Breast epithelium (tissue), 3 donors: ENCODE measurements around the gene HYAL4.

Experiments used
- CTCF ChIP-seq, 3 donors: fragments of 450-650 bp; IDR thresholded peaks; one replicate each; pipeline ENCODE4 v1.5.1; 2016 to 2017; ENCODE audit warnings: antibody characterized with exemption in 3 of 3, mild to moderate bottlenecking in 3 of 3, moderate library complexity in 3 of 3
- POLR2A ChIP-seq: fragments of 450-650 bp; IDR thresholded peaks from one replicate; pipeline ENCODE4 v1.6.1; 2016; ENCODE audit warnings: antibody characterized with exemption, mild to moderate bottlenecking, moderate library complexity
- POLR2AphosphoS5 ChIP-seq, 3 donors: sonication (generic); formaldehyde crosslinking; IDR thresholded peaks; one replicate each; pipeline ENCODE4 v1.6.1; 2017; ENCODE audit warnings: antibody characterized with exemption in 3 of 3

GRCh38 chr7:123918309-123918708 lies 73.3 kb downstream of the HYAL4 start:
- TF ChIP-seq CTCF (IDR thresholded peaks at IDR 0.05) (no peak), POLR2AphosphoS5 (IDR thresholded peaks at IDR 0.05) (no peak), POLR2A (no peak)
